ENCODE data around the gene MANBA. TPM values are rescaled to one million over a fixed set of nuclear protein-coding genes. Genes with fewer than 3 reads are reported as not detected.

MANBA gene
- total RNA-seq, 1 experiment from 2014 or later: 13.6 TPM

- Mint-ChIP-seq H3K27me3 (ENCODE audit: unreplicated experiment) (no peaks in the 10 kb centered on the region), H3K4me1 (ENCODE audit: low read depth, unreplicated experiment) (peaks cover 25% of the 10 kb centered on the region), H3K36me3 (ENCODE audit: insufficient read depth, unreplicated experiment) (peaks cover 20% of the 10 kb centered on the region), H3K27ac (ENCODE audit: unreplicated experiment) (peak overlapping the region; percentile 50), H3K9me3 (ENCODE audit: low read depth, unreplicated experiment) (no peaks in the 10 kb centered on the region), H3K4me3 (ENCODE audit: low read depth, unreplicated experiment) (peak overlapping the region; percentile 96)
- TF ChIP-seq CTCF (IDR thresholded peaks at IDR 0.05; ENCODE audit: unreplicated experiment): no peak
- DNase-seq: peak; percentile 26
- CTCF ChIA-PET: no interaction called here
- intact Hi-C loops (cut with micrococcal nuclease; ENCODE audit: unreplicated experiment): no loop called here
- BruUV-seq (replicated peaks): TSS peak; percentile 38
Observed at GRCh38 chr4:102759831-102760644, 730 bp downstream of the MANBA start.

GRCh38 chr4:102758241-102759160 lies 2.3 kb downstream of the MANBA start:
- H3K9me3 Mint-ChIP-seq (ENCODE audit: low read depth, unreplicated experiment): no peaks in the 10 kb centered on the region
- intact Hi-C loops (cut with micrococcal nuclease; ENCODE audit: unreplicated experiment): no loop called here
- BruUV-seq (replicated peaks): no TSS peak
- H3K4me3 Mint-ChIP-seq (ENCODE audit: low read depth, unreplicated experiment): no peak overlapping the region
- peak overlapping the region; percentile 39 for H3K27ac Mint-ChIP-seq (ENCODE audit: unreplicated experiment)
- H3K27me3 Mint-ChIP-seq (ENCODE audit: unreplicated experiment): no peaks in the 10 kb centered on the region
- H3K36me3 Mint-ChIP-seq (ENCODE audit: insufficient read depth, unreplicated experiment): peaks cover 20% of the 10 kb centered on the region
- no peak for TF ChIP-seq CTCF (IDR thresholded peaks at IDR 0.05; ENCODE audit: unreplicated experiment)
- DNase-seq: no peak
- CTCF ChIA-PET: no interaction called here
- peaks cover 25% of the 10 kb centered on the region for H3K4me1 Mint-ChIP-seq (ENCODE audit: low read depth, unreplicated experiment)

- Mint-ChIP-seq H3K4me3 (ENCODE audit: low read depth, unreplicated experiment) (no peak overlapping the region), H3K27me3 (ENCODE audit: unreplicated experiment) (no peaks in the 10 kb centered on the region)
- CTCF ChIA-PET: no interaction called here
Observed at GRCh38 chr4:102757681-102758080, 3.1 kb downstream of the MANBA start.

More at GRCh38 chr4:102757681-102758080, 3.1 kb downstream of the MANBA start:
- intact Hi-C loops (cut with micrococcal nuclease; ENCODE audit: unreplicated experiment): no loop called here
- H3K36me3 Mint-ChIP-seq (ENCODE audit: insufficient read depth, unreplicated experiment): peaks cover 20% of the 10 kb centered on the region
- no TSS peak for BruUV-seq (replicated peaks)
- peak; percentile 7 for DNase-seq
- H3K4me1 Mint-ChIP-seq (ENCODE audit: low read depth, unreplicated experiment): peaks cover 25% of the 10 kb centered on the region
- TF ChIP-seq CTCF (IDR thresholded peaks at IDR 0.05; ENCODE audit: unreplicated experiment): no peak
- H3K27ac Mint-ChIP-seq (ENCODE audit: unreplicated experiment): peak overlapping the region; percentile 8
- no peaks in the 10 kb centered on the region for H3K9me3 Mint-ChIP-seq (ENCODE audit: low read depth, unreplicated experiment)

Measured in Calu3 (cell line).